GM19328 (cell line): Measurements from ENCODE around the gene PDE4DIP.
"Not testable (repeated sequence)": the region's sequence is repeated elsewhere in the genome, so short reads cannot be mapped to it uniquely, and the experiment has no call there.

Experiments used
- ATAC-seq: cut with Tn5 transposase; IDR thresholded peaks from one replicate; pipeline ENCODE4 v1.9.1; 2021; ENCODE audit warnings: mild to moderate bottlenecking, moderate library complexity; ENCODE audit not compliant: unreplicated experiment

Gene PDE4DIP

GRCh38 chr1:148967580-148967979 is 123.4 kb downstream of the PDE4DIP start:
- not testable (repeated sequence) for ATAC-seq

GRCh38 chr1:148968682-148969081 is 124.5 kb downstream of the PDE4DIP start:
- ATAC-seq, result not testable (repeated sequence)

DNA sequence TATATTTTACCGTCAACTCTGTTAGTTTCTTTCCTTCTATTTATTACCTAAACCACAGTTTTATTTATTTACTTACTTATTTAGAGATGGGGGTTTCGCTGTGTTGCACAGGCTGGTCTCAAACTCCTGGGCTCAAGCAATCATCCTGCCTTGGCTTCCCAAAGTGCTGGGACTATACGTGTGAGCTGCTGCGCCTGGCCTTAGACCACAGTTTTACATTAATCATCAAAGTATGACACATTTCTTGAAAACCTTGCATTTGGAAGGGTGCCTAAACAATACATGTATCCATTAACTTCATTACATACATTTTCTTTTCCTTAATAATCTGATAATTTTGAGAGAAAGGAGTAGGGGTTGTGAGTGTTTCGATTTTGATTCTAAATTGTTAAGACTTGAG is 124.9 kb downstream of the PDE4DIP start:
- ATAC-seq, result not testable (repeated sequence)

DNA sequence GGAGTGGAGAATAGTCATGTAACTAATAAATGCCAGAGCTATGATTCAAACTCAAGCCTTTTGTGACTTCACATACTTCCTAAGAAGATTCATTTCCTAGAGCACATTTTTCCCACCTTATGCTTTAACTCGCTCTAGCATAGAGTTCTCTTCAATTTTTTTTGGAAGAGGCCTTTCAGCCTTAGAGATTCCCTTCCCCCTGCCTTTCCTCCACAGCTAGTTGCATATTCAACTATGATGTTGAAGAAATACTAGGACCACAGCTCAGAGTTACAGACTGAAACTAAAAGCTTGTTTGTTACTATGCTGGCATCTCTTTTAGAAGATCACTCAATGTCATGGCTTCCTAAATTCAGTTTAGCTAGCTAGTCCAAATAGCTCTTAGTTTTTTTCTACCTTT is 131.2 kb downstream of the PDE4DIP start:
- not testable (repeated sequence) for ATAC-seq

- ATAC-seq, result not testable (repeated sequence)
Measured at GRCh38 chr1:148975866-148976537, 131.8 kb downstream of the PDE4DIP start.

GRCh38 chr1:148977785-148978184 is 133.6 kb downstream of the PDE4DIP start:
- ATAC-seq, result not testable (repeated sequence)

DNA sequence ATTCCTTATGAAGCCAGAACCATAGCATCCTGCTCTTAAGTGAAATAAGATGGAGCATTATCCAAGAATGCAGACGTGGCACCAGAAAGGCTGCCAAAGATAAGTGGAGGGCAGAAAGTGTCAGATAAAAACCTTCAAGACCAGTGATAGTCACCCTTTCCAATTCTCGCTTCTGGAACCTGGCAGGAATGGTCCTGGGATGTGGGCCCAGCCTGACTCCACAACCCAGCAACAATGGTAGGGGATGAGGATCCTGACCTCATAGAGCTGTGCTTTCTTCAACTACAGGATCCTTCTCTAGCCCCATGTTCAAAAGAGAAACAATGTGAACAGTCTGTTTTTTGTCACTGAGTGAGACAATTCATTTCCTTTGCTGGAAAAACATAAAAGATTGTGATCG is 145.2 kb downstream of the PDE4DIP start:
- not testable (repeated sequence) for ATAC-seq

- ATAC-seq, result not testable (repeated sequence)
Measured at GRCh38 chr1:148990233-148990788, 146.1 kb downstream of the PDE4DIP start.

- not testable (repeated sequence) for ATAC-seq
Measured at GRCh38 chr1:148991818-148992217, 147.6 kb downstream of the PDE4DIP start.

DNA sequence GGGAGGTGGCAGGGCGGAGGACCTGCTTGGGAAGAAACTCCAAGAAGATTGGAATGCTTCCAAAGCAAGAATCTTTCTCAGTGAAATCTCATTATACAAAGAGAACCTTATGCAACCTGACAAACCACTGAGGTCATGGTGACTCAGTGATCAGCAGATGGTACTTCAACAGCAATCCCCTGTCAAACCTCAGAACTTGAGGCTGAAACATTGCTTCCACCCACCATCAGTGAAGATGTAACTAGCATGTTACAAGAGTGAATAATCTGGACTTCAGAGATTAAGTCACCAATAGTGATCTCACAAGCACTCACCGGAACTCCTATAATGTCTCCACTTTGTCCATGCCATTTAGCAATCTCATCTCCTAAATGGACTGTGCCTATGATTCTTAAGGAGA is 148.1 kb downstream of the PDE4DIP start:
- ATAC-seq, result not testable (repeated sequence)

- not testable (repeated sequence) for ATAC-seq
Measured at GRCh38 chr1:148996449-148997224, 152.4 kb downstream of the PDE4DIP start.

DNA sequence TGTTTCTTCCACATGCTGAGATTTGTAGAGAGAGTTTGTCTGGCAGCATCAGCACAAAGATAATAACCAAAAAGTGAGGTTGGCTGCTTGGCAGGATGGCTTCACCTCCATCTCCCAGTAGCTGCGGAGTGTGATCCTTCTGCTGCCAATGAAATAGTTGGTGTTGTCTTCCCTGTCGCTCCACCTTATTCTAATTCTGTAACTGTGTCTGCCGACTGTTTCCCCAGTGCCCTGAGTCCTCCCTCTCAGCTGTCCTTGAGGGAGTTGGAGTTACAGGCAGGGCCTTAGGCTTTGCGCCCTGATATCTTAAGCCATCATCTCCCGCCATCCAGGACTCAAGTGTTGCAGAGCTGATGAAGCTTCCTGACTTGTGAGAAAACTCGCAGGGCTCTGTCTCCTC is 153.2 kb downstream of the PDE4DIP start:
- not testable (repeated sequence) for ATAC-seq

- ATAC-seq, result not testable (repeated sequence)
Measured at GRCh38 chr1:149002664-149003063, 158.4 kb downstream of the PDE4DIP start.

- not testable (repeated sequence) for ATAC-seq
Measured at GRCh38 chr1:149008326-149008725, 164.1 kb downstream of the PDE4DIP start.

- ATAC-seq, result not testable (repeated sequence)
Measured at GRCh38 chr1:149008769-149009168, 164.5 kb downstream of the PDE4DIP start.

GRCh38 chr1:149009761-149010160 is 165.5 kb downstream of the PDE4DIP start:
- ATAC-seq, result not testable (repeated sequence)

- not testable (repeated sequence) for ATAC-seq
Measured at GRCh38 chr1:149012599-149012998, 168.4 kb downstream of the PDE4DIP start.

DNA sequence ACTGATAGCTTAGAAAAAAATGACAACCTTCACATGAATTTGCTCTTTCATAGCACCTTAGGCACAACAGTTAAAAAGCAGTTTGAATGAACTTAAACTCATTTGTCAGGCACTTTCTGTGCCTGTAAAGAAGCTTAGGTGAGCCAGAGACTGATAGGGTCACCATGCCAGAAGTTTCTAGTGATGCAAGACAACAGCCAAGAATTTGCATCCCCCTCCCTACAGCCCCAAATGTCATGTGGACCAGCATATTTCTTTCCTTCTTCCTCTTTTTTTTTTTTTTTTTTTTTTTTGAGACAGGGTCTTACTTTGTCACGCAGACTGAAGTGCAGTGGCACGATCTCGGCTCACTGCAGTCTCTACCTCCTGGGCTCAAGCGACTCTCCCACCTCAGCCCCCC is 169.3 kb downstream of the PDE4DIP start:
- not testable (repeated sequence) for ATAC-seq

DNA sequence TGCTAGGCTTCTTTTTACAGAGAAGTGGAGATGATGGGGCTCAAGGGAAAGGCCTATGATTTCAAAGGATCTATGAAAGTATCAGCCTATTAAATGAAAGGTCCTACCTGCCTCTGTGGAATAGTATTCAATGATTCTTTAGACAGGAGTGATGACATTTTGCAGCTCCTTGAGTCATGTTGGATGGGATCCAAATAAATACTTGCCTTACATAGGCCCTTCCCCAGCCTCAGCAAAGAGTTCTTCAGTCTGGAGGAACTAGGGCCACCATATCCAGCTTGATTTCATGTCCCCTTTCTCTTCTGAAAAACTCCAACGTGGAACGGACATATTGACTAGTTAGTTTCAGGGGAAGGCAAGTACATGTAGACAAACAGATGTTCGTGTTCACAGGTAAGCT is 171.3 kb downstream of the PDE4DIP start:
- not testable (repeated sequence) for ATAC-seq

GRCh38 chr1:149016626-149017025 is 172.4 kb downstream of the PDE4DIP start:
- not testable (repeated sequence) for ATAC-seq

- ATAC-seq, result not testable (repeated sequence)
Measured at GRCh38 chr1:149018577-149018976, 174.3 kb downstream of the PDE4DIP start.

GRCh38 chr1:149024327-149024726 is 180.1 kb downstream of the PDE4DIP start:
- not testable (repeated sequence) for ATAC-seq
